ENCODE measurements around the gene TXNL4A.
"Not testable (repeated sequence)": the region's sequence is repeated elsewhere in the genome, so short reads cannot be mapped to it uniquely, and the experiment has no call there.

The TXNL4A gene, protein sequence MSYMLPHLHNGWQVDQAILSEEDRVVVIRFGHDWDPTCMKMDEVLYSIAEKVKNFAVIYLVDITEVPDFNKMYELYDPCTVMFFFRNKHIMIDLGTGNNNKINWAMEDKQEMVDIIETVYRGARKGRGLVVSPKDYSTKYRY

DNA sequence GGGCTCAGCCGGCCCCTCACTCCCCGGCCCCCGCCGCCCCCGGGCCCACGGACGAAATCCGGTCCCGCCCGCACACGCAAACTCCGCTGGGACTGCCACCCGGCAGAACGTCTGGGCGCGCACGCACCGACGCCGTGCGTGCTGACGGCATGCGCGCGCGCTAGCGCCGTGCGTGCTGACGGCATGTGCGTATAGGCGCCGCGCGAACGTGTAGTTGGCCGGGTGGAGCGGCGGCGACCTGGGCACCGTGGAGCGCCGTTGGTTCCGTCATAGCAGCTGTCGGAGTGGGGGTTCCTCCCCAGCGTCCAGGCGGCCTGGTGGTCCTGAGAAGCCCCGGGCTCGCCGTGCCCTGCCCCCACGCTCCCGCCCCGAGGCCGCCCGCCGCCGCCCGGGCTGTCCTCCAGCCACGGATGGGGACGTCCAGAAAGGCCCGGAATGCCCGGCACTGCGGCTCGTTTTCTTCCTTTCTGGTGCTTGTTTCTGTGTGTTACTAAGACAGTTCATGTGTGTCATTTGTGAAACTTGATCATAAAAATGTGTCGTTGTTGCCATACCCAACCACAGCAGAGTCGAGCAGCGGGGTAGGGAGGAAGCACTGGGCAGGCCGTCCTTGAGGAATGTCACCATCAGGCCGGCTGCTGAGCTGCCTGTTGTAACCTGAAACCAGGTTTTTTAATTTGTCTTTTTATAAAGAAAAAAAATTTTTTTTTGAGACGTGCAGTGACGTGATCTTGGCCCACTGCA lies at the start of gene TXNL4A:
TXNL4A (minus strand) TSS at position 113 of the 744 bp plus-strand sequence. CDS start 171 bp downstream, outside the sequence.
- Mint-ChIP-seq H3K4me1 (peaks cover 44% of the 10 kb centered on the region), H3K27me3 (peaks cover 7% of the 10 kb centered on the region)
- DNase-seq (ENCODE audit: low spot score in 2 of 2) = peak; percentile 67 to 71

DNA sequence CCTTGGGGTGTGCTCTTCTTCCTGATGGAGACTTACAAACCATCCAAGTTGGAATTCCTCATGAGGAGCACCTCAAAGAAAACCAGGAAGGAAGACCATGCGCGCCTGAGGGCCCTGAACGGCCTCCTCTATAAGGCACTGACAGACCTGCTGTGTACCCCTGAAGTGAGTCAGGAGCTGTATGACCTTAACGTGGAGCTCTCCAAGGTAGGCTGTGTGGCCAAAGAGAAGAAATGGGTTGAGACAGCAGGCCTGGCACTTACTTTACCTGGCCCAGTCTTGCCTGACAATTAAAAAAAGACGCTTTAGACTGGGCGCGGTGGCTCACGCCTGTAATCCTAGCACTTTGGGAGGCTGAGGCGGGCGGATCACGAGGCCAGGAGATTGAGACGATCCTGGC lies 48.9 kb upstream of the TXNL4A start:
- peaks cover 24% of the 10 kb centered on the region for H3K36me3 Mint-ChIP-seq (ENCODE audit: insufficient read depth)
- H3K4me1 Mint-ChIP-seq = peaks cover 22% of the 10 kb centered on the region
- H3K27me3 Mint-ChIP-seq = no peaks in the 10 kb centered on the region
- no peak overlapping the region for H3K4me3 Mint-ChIP-seq
- H3K9me3 Mint-ChIP-seq = peaks cover 6% of the 10 kb centered on the region
- no peak for ATAC-seq (replicated peaks; ENCODE audit: extremely low read depth, poor library complexity, severe bottlenecking)
- no peak for DNase-seq (ENCODE audit: low spot score in 2 of 2)
- no peak overlapping the region for H3K27ac Mint-ChIP-seq (ENCODE audit: low read depth)

More for the DNA sequence above, at the start of gene TXNL4A:
- peak; percentile 93 for ATAC-seq (replicated peaks; ENCODE audit: extremely low read depth, poor library complexity, severe bottlenecking)
- peak within 1 kb of the TSS; percentile 86 for H3K4me3 Mint-ChIP-seq
- peak within 1 kb of the TSS; percentile 92 for H3K27ac Mint-ChIP-seq (ENCODE audit: low read depth)
- no peaks in the 10 kb centered on the region for H3K9me3 Mint-ChIP-seq
- H3K36me3 Mint-ChIP-seq (ENCODE audit: insufficient read depth) = peaks cover 23% of the 10 kb centered on the region

GRCh38 chr18:80035997-80036396 lies 47.6 kb upstream of the TXNL4A start:
- DNase-seq (ENCODE audit: low spot score in 2 of 2) (no peak), ATAC-seq (replicated peaks; ENCODE audit: extremely low read depth, poor library complexity, severe bottlenecking) (no peak)
- H3K36me3 Mint-ChIP-seq (ENCODE audit: insufficient read depth) = peaks cover 24% of the 10 kb centered on the region

DNA sequence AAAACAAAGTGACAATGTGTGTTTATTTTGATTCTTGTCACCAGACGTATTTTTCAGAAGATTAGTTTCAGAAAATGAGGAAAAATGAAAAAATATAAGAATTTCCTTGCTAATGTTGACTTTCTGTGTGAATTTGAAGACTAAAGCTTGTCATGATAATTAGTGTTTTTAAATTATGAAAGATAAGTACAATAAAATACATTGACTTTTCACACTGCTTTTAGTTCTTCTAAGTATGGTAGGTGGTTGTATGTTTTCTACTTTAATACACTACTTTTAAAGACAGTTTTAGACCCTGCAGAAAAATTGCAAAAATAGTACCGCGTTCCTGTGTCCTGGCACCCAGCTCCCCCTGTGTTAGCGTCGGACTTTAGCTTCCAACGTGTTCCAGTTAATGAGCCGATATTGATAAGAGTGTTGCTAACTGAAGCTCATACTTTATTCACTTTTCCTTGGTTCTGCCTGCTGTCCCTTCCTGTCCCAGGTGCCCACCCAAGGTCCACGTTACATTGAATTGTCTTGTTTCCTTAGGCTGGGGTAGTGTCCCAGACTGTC lies 46.6 kb upstream of the TXNL4A start:
- H3K4me3 Mint-ChIP-seq = peak overlapping the region; percentile 84
- H3K36me3 Mint-ChIP-seq (ENCODE audit: insufficient read depth) = peaks cover 24% of the 10 kb centered on the region
- H3K4me1 Mint-ChIP-seq = peaks cover 22% of the 10 kb centered on the region
- H3K27ac Mint-ChIP-seq (ENCODE audit: low read depth) = peak overlapping the region; percentile 98
- ATAC-seq (replicated peaks; ENCODE audit: extremely low read depth, poor library complexity, severe bottlenecking) = no peak
- peaks cover 6% of the 10 kb centered on the region for H3K9me3 Mint-ChIP-seq
- H3K27me3 Mint-ChIP-seq = no peaks in the 10 kb centered on the region
- DNase-seq (ENCODE audit: low spot score in 2 of 2) = no peak

More at GRCh38 chr18:80035997-80036396, 47.6 kb upstream of the TXNL4A start:
- H3K27me3 Mint-ChIP-seq = no peaks in the 10 kb centered on the region
- H3K4me3 Mint-ChIP-seq = peak overlapping the region; percentile 84
- peaks cover 22% of the 10 kb centered on the region for H3K4me1 Mint-ChIP-seq
- no peak overlapping the region for H3K27ac Mint-ChIP-seq (ENCODE audit: low read depth)
- H3K9me3 Mint-ChIP-seq = peaks cover 6% of the 10 kb centered on the region

GRCh38 chr18:80034068-80034851 lies 45.9 kb upstream of the TXNL4A start, which contains the start of gene RBFA:
Gene RBFA, plus strand, starts transcription at chr18:80034434. Its CDS starts 62 bp downstream, at chr18:80034496.
- Mint-ChIP-seq H3K27ac (ENCODE audit: low read depth) (peak within 1 kb of the TSS; percentile 98), H3K4me3 (peak within 1 kb of the TSS; percentile 84), H3K4me1 (peaks cover 22% of the 10 kb centered on the region), H3K27me3 (no peaks in the 10 kb centered on the region), H3K9me3 (peaks cover 6% of the 10 kb centered on the region), H3K36me3 (ENCODE audit: insufficient read depth) (peaks cover 24% of the 10 kb centered on the region)
- peak; percentile 96 to 99 for DNase-seq (ENCODE audit: low spot score in 2 of 2)
- peak; percentile 74 for ATAC-seq (replicated peaks; ENCODE audit: extremely low read depth, poor library complexity, severe bottlenecking)

DNA sequence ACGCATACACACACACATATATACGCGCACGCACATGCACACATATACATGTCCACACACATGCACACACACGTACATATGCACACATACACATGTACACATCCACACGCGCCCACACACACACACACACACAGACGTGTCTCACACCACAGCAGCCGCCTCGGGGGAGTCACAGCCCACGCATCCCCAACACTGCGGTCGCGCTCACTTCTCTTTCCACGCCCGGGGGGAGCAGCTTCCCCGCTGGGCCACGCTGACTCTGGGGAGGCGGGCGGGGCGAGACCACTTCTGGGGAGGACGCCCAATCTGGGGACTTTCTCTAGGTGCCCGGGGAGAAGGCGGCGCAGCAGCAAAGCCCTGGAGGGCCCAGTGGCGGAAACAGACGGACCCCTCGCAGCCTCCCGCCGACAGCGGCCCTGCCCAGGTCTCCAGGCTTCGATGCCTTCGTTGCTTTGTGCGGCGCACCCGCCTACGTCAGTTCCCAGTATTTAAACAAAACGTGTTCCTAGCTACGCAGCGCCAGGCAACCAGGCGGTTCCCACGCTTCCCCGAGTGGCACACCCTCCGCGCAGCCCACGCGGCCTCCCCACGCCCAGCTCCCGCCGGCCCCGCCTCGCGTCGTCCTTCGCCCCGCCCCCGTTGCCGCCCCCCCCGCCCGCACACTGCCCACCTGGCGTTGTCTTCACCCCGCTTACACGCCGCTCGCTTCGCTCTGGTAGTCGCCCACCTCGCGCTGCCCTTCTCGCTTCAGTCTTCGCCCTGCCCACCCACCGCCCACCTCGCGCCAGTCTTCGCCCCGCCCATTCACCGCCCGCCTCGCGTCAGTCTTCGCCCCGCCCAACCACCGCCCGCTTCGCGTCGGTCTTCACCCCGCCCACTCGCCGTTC lies 45.1 kb upstream of the TXNL4A start:
- Mint-ChIP-seq H3K36me3 (ENCODE audit: insufficient read depth) (peaks cover 22% of the 10 kb centered on the region), H3K4me3 (peak overlapping the region; percentile 84), H3K27me3 (no peaks in the 10 kb centered on the region), H3K27ac (ENCODE audit: low read depth) (peak overlapping the region; percentile 98), H3K4me1 (peaks cover 22% of the 10 kb centered on the region), H3K9me3 (peaks cover 6% of the 10 kb centered on the region)
- ATAC-seq (replicated peaks; ENCODE audit: extremely low read depth, poor library complexity, severe bottlenecking) (peak; percentile 68), DNase-seq (ENCODE audit: low spot score in 2 of 2) (peak; percentile 72)

GRCh38 chr18:80029690-80030089 lies 41.3 kb upstream of the TXNL4A start:
- Mint-ChIP-seq H3K4me1 (peaks cover 9% of the 10 kb centered on the region), H3K27me3 (no peaks in the 10 kb centered on the region)
- no peak for ATAC-seq (replicated peaks; ENCODE audit: extremely low read depth, poor library complexity, severe bottlenecking)

DNA sequence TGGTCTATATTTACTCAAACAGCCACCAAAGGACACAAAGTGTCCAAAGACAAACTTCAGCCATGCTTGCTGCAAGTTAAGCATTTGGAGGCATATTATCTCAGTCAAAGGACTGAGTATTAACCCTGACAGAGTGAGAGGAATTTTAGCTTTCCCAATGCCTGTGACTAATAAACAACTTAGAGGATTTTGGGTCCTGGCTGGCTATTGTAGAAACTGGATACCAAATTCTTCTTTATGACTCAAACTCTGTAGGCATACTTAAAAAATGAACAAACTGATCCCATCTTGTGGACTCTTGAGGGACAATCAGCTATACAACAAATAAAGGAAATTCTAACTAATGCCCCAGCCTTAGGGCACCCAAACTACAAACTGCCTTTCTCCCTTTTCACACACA lies 39.4 kb upstream of the TXNL4A start:
- H3K9me3 Mint-ChIP-seq = peaks cover 22% of the 10 kb centered on the region
- DNase-seq (ENCODE audit: low spot score in 2 of 2); H3K4me3 Mint-ChIP-seq; H3K27ac Mint-ChIP-seq (ENCODE audit: low read depth); H3K36me3 Mint-ChIP-seq (ENCODE audit: insufficient read depth); ATAC-seq (replicated peaks; ENCODE audit: extremely low read depth, poor library complexity, severe bottlenecking); H3K4me1 Mint-ChIP-seq; H3K27me3 Mint-ChIP-seq: not testable (repeated sequence)

More at GRCh38 chr18:80029690-80030089, 41.3 kb upstream of the TXNL4A start:
- Mint-ChIP-seq H3K27ac (ENCODE audit: low read depth) (no peak overlapping the region), H3K4me3 (no peak overlapping the region), H3K9me3 (peaks cover 23% of the 10 kb centered on the region), H3K36me3 (ENCODE audit: insufficient read depth) (peaks cover 16% of the 10 kb centered on the region)
- no peak for DNase-seq (ENCODE audit: low spot score in 2 of 2)

DNA sequence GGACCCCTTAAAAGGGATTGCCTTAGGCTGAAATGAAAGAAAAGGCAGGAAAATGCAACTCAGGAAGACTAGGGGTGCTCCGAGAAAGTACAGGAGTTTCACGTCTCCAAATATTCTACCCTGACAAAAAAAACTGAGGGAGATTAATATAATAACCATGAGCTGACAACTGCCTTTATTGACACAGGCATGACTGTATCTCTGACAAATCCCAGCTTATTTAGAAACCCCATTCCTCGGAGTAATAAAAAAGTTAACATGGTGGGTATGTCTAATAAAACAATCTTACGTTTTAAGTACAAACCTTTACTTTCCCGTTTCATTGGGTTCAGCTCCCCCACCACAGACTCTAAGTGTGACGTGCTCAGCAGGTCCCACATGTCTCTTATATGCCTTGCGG lies 38.0 kb upstream of the TXNL4A start:
- peaks cover 22% of the 10 kb centered on the region for H3K9me3 Mint-ChIP-seq
- H3K27me3 Mint-ChIP-seq = no peaks in the 10 kb centered on the region
- H3K27ac Mint-ChIP-seq (ENCODE audit: low read depth) = no peak overlapping the region
- H3K4me1 Mint-ChIP-seq = no peaks in the 10 kb centered on the region
- ATAC-seq (replicated peaks; ENCODE audit: extremely low read depth, poor library complexity, severe bottlenecking) (no peak), DNase-seq (ENCODE audit: low spot score in 2 of 2) (no peak)
- peaks cover 1% of the 10 kb centered on the region for H3K36me3 Mint-ChIP-seq (ENCODE audit: insufficient read depth)
- H3K4me3 Mint-ChIP-seq = no peak overlapping the region

DNA sequence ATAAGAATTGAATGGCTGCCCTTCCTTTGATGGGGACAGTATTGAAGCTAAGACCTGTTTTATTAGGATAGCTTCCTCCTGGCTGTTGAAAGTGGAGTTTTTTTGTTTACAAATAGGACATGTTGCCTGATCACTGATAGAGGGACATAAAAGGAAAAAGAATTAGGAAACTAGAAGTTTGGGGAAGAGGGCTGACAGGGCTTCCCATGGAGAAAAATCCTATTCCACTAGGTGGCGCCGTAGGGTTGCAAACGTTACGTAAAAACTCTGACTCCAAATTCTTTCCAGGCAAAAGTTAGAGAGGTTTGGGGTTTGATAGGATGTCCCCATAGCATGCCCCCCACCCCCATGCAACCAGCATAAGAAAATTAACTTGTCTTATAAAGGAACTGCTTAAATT lies 34.8 kb upstream of the TXNL4A start:
- Mint-ChIP-seq H3K36me3 (ENCODE audit: insufficient read depth) (peaks cover 1% of the 10 kb centered on the region), H3K4me1 (no peaks in the 10 kb centered on the region), H3K4me3 (no peak overlapping the region), H3K27me3 (no peaks in the 10 kb centered on the region), H3K9me3 (peaks cover 29% of the 10 kb centered on the region), H3K27ac (ENCODE audit: low read depth) (no peak overlapping the region)
- ATAC-seq (replicated peaks; ENCODE audit: extremely low read depth, poor library complexity, severe bottlenecking) (no peak), DNase-seq (ENCODE audit: low spot score in 2 of 2) (no peak)

DNA sequence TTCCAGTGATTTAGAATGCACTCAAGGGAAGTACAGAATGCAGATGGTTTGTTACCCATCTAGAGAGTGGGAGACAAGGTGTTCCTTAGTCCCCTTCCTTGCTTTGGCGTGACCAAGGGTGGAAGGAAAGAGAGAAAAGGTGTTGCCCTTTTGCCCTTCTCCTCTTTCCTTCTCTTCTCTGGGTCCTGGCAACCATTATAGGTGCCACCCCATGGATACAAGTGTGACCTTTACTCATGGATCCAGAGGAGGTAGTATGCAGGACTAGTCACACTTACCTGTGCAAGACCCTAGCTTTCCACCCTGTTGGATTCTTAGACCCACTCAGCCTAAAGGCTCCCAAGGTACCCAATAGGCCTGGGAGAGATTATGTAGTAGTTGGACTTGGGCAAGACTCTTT lies 34.2 kb upstream of the TXNL4A start:
- H3K36me3 Mint-ChIP-seq (ENCODE audit: insufficient read depth) = peaks cover 1% of the 10 kb centered on the region

More for the DNA sequence above, 34.2 kb upstream of the TXNL4A start:
- Mint-ChIP-seq H3K27ac (ENCODE audit: low read depth) (no peak overlapping the region), H3K4me1 (no peaks in the 10 kb centered on the region), H3K4me3 (no peak overlapping the region), H3K9me3 (peaks cover 29% of the 10 kb centered on the region), H3K27me3 (no peaks in the 10 kb centered on the region)
- DNase-seq (ENCODE audit: low spot score in 2 of 2) (no peak), ATAC-seq (replicated peaks; ENCODE audit: extremely low read depth, poor library complexity, severe bottlenecking) (no peak)
